SK-N-SH treated with all-trans-retinoic acid at 6 μM for 48 hours (cell line): ENCODE measurements around the gene ARPC1B.
A peak's percentile ranks its signal among the peaks of the same experiment; 100 is the strongest.

Experiments used
- ATAC-seq: fragments of 200-7000 bp; cut with Tn5 transposase; 3 replicates; pipeline ENCODE4 v1.9.1; 2020; ENCODE audit warnings: mild to moderate bottlenecking, moderate library complexity
- ARNTL ChIP-seq: fragments of 450-650 bp; formaldehyde crosslinking; IDR thresholded peaks from 2 replicates; pipeline ENCODE4 v1.5.0; 2020; ENCODE audit warnings: low read depth, mild to moderate bottlenecking, moderate library complexity, borderline replicate concordance
- BACH2 ChIP-seq: fragments of 250-450 bp; sonication (Bioruptor Pico); IDR thresholded peaks from 2 replicates; pipeline ENCODE4 v1.9.0; 2021; ENCODE audit warnings: mild to moderate bottlenecking, borderline replicate concordance
- CREB5 ChIP-seq: fragments of 250-450 bp; sonication (Bioruptor Pico); IDR thresholded peaks from 2 replicates; pipeline ENCODE4 v1.5.1; 2020; ENCODE audit warnings: low read depth, mild to moderate bottlenecking, moderate library complexity
- CSDC2 ChIP-seq: fragments of 250-450 bp; sonication (Bioruptor Pico); IDR thresholded peaks from 2 replicates; pipeline ENCODE4 v1.5.0; 2020; ENCODE audit warnings: mild to moderate bottlenecking, moderate library complexity
- CSRNP3 ChIP-seq: fragments of 250-450 bp; sonication (Bioruptor Pico); IDR thresholded peaks from 2 replicates; pipeline ENCODE4 v1.5.1; 2021; ENCODE audit warnings: mild to moderate bottlenecking, moderate library complexity
- ESRRG ChIP-seq: fragments of 250-450 bp; sonication (Bioruptor Pico); IDR thresholded peaks from 2 replicates; pipeline ENCODE4 v1.6.1; 2021; ENCODE audit warnings: mild to moderate bottlenecking
- GLIS3 ChIP-seq: fragments of 250-450 bp; sonication (Bioruptor Pico); IDR thresholded peaks from 2 replicates; pipeline ENCODE4 v1.5.0; 2020; ENCODE audit warnings: mild to moderate bottlenecking, moderate library complexity
- ISL1 ChIP-seq: fragments of 250-450 bp; sonication (Bioruptor Pico); IDR thresholded peaks from 2 replicates; pipeline ENCODE4 v2.1.2; 2022; ENCODE audit warnings: mild to moderate bottlenecking, moderate library complexity
- OSR1 ChIP-seq: fragments of 250-450 bp; sonication (Bioruptor Pico); IDR thresholded peaks from 2 replicates; pipeline ENCODE4 v1.8.0; 2022; ENCODE audit warnings: moderate library complexity, mild to moderate bottlenecking, inconsistent platforms
- PATZ1 ChIP-seq: fragments of 250-450 bp; sonication (Bioruptor Pico); IDR thresholded peaks from 2 replicates; pipeline ENCODE4 v1.8.0; 2020; ENCODE audit warnings: mild to moderate bottlenecking, moderate library complexity, borderline replicate concordance
- PPARA ChIP-seq: fragments of 250-450 bp; sonication (Bioruptor Pico); IDR thresholded peaks from 2 replicates; pipeline ENCODE4 v1.5.0; 2020; ENCODE audit warnings: mild to moderate bottlenecking, borderline replicate concordance
- RARB ChIP-seq: fragments of 250-450 bp; sonication (Bioruptor Pico); IDR thresholded peaks from 2 replicates; pipeline ENCODE4 v1.8.0; 2021; ENCODE audit warnings: mild to moderate bottlenecking, moderate library complexity
- SNAI2 ChIP-seq: fragments of 250-450 bp; sonication (Bioruptor Pico); IDR thresholded peaks from 2 replicates; pipeline ENCODE4 v1.5.0; 2020; ENCODE audit warnings: mild to moderate bottlenecking, moderate library complexity
- TCF4 ChIP-seq: fragments of 250-450 bp; sonication (Bioruptor Pico); IDR thresholded peaks from 2 replicates; pipeline ENCODE4 v1.8.0; 2021; ENCODE audit warnings: mild to moderate bottlenecking, moderate library complexity, borderline replicate concordance
- TOX ChIP-seq: fragments of 250-450 bp; sonication (Bioruptor Pico); IDR thresholded peaks from 2 replicates; pipeline ENCODE4 v1.8.0; 2021; ENCODE audit warnings: mild to moderate bottlenecking, moderate library complexity, borderline replicate concordance
- ZFP3 ChIP-seq: fragments of 250-450 bp; sonication (Bioruptor Pico); IDR thresholded peaks from 2 replicates; pipeline ENCODE4 v1.5.0; 2020; ENCODE audit warnings: mild to moderate bottlenecking, moderate library complexity
- ZNF565 ChIP-seq: fragments of 450-650 bp; formaldehyde crosslinking; conservative IDR thresholded peaks from 2 replicates; pipeline ENCODE4 v1.5.0; 2020; ENCODE audit warnings: low read depth, mild to moderate bottlenecking, moderate library complexity
- ZNF70 ChIP-seq: fragments of 450-650 bp; formaldehyde crosslinking; IDR thresholded peaks from 2 replicates; pipeline ENCODE4 v1.5.0; 2020; ENCODE audit warnings: mild to moderate bottlenecking, moderate library complexity
- ZNF8 ChIP-seq: fragments of 450-650 bp; formaldehyde crosslinking; IDR thresholded peaks from 2 replicates; pipeline ENCODE4 v1.5.0; 2020; ENCODE audit warnings: mild to moderate bottlenecking, moderate library complexity
- TF ChIP-seq, protein P1 (sequence below): fragments of 250-450 bp; sonication (Bioruptor Pico); IDR thresholded peaks from 2 replicates; pipeline ENCODE4 v1.5.0; 2020; ENCODE audit warnings: mild to moderate bottlenecking, moderate library complexity

ARPC1B gene

DNA sequence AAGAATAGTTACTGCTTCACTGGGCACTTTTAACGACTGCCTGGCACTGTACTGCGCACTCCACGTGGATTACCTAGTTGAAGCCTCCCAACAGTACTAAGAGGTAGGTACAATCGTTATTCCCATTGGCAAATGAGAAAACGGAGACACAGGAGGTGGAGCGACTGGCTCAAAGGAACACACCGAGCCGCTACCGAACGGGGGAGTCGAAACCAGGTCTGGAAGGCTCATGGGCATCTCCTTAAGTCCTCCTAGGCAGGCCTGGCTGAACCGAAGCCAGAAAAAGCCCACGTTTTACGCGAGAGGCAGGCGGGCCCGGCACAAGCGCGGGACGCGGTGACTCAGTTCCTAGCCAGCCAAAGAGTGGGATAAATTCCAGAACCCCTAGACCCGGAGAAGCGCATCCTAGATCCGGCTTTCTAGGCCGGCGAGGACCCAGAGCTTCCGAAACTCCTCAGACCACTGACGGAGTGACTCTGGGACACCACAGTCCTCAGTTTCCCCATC lies 33.4 kb downstream of the ARPC1B start:
- no peak for TF ChIP-seq ESRRG (CRISPR knock-in tag)
- TF ChIP-seq PATZ1 (CRISPR knock-in tag), result no peak
- TF ChIP-seq TCF4 (CRISPR knock-in tag), result no peak
- 0 out of 2 replicates have a peak, but pooled peaks have one; percentile 21 for TF ChIP-seq ZFP3 (CRISPR knock-in tag)
- TF ChIP-seq CSDC2, result no peak
- peak; percentile 10; the same call in 1 of the 2 replicates for TF ChIP-seq GLIS3
- ATAC-seq, result peak; percentile 62

DNA sequence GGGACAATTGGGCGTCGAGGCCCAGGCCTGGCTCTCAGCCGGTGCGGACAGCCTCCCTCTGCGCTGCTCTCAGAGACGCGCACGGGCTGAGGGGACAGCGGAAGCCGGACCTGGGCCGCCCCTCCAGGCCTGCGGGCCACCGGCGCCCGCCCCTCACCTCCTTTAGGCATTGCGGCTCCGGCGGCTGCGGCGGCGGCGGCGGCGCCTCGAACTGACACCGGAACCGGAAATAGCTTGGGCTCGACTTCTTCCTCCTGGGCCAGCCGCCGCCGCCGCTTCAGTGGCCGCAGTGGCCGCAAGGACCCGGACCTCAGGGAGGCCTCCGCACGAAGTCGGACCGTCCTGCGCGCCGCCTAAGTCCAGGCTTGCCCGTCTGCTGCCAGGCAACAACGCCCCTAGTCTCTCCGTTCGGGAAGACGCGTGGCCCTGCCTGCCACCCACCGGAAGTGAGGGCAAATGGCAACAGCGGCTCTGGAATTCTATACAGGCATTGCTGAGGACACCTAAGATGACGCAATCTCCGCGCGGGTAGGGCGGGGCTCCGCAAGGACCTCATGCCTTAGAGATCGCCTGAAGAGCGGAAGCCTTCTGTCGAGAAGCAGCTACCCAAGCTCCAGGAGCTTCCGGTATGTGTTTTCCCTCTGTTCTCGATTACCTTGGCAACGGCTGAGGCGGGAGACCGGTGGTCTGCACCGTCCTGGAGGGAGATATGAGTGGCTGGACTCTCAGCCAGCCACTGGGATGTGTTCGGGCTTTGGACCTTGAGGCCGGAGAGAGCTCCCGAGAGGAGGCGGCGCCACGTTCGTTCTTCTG lies 34.1 kb downstream of the ARPC1B start, which contains the start of the genes BUD31 and PDAP1:
BUD31 (plus strand) TSS at position 591 of the 813 bp plus-strand sequence. CDS start 2,124 bp downstream, outside the sequence.
PDAP1 (minus strand) TSS at position 219 of the 813 bp plus-strand sequence; CDS start at position 170, 49 bp downstream.
- ATAC-seq, result peak; percentile 88
- TF ChIP-seq ISL1 (no peak), BACH2 (peak; percentile 82; the same call in 1 of the 2 replicates), CREB5 (peak; percentile 71; the same call in 1 of the 2 replicates)
- TF ChIP-seq, all 23 proteins: peak for 2

GRCh38 chr7:99409192-99409572 lies 34.7 kb downstream of the ARPC1B start:
- TF ChIP-seq CSRNP3 (CRISPR knock-in tag) (no peak), CREB5 (no peak), ISL1 (no peak), GLIS3 (no peak), ZNF8 (no peak), ESRRG (CRISPR knock-in tag) (no peak), ZNF565 (CRISPR knock-in tag) (no peak), TOX (CRISPR knock-in tag) (no peak), SNAI2 (no peak), ZNF70 (CRISPR knock-in tag) (no peak), ARNTL (CRISPR knock-in tag) (no peak), PPARA (CRISPR knock-in tag) (no peak)
- TF ChIP-seq, protein P1, sequence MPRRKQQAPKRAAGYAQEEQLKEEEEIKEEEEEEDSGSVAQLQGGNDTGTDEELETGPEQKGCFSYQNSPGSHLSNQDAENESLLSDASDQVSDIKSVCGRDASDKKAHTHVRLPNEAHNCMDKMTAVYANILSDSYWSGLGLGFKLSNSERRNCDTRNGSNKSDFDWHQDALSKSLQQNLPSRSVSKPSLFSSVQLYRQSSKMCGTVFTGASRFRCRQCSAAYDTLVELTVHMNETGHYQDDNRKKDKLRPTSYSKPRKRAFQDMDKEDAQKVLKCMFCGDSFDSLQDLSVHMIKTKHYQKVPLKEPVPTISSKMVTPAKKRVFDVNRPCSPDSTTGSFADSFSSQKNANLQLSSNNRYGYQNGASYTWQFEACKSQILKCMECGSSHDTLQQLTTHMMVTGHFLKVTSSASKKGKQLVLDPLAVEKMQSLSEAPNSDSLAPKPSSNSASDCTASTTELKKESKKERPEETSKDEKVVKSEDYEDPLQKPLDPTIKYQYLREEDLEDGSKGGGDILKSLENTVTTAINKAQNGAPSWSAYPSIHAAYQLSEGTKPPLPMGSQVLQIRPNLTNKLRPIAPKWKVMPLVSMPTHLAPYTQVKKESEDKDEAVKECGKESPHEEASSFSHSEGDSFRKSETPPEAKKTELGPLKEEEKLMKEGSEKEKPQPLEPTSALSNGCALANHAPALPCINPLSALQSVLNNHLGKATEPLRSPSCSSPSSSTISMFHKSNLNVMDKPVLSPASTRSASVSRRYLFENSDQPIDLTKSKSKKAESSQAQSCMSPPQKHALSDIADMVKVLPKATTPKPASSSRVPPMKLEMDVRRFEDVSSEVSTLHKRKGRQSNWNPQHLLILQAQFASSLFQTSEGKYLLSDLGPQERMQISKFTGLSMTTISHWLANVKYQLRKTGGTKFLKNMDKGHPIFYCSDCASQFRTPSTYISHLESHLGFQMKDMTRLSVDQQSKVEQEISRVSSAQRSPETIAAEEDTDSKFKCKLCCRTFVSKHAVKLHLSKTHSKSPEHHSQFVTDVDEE (CRISPR knock-in tag), result no peak
- ATAC-seq, result peak; percentile 2

GRCh38 chr7:99409806-99410205 lies 35.3 kb downstream of the ARPC1B start:
- no peak for ATAC-seq
- TF ChIP-seq CSDC2, result no peak
- no peak for TF ChIP-seq OSR1 (CRISPR knock-in tag)
- no peak for TF ChIP-seq TCF4 (CRISPR knock-in tag)
- TF ChIP-seq ZFP3 (CRISPR knock-in tag), result no peak
- no peak for TF ChIP-seq CREB5
- TF ChIP-seq RARB, result no peak
- TF ChIP-seq ESRRG (CRISPR knock-in tag), result no peak
- TF ChIP-seq CSRNP3 (CRISPR knock-in tag), result no peak
